ENCODE measurements around the gene PPP1R14C.

- TF ChIP-seq ZIK1 (CRISPR knock-in tag; IDR thresholded peaks at IDR 0.05; ENCODE audit: borderline replicate concordance, low read depth): no peak
- TF ChIP-seq KDM2A (CRISPR knock-in tag; IDR thresholded peaks at IDR 0.05; ENCODE audit: borderline replicate concordance, low read depth): no peak
- TF ChIP-seq SMARCE1 (IDR thresholded peaks at IDR 0.05; ENCODE audit: borderline replicate concordance): no peak
- no peak for TF ChIP-seq POLR2A (IDR thresholded peaks at IDR 0.05; ENCODE audit: insufficient read depth in 1 of 2, low read depth in 2 of 2, low read length in 2 of 2)
- TF ChIP-seq ZBTB8A (CRISPR knock-in tag; IDR thresholded peaks at IDR 0.05; ENCODE audit: borderline replicate concordance, low read depth): no peak
- no peak for TF ChIP-seq ATF7 (IDR thresholded peaks at IDR 0.05)
- no peak for TF ChIP-seq ATF7 (CRISPR knock-in tag; IDR thresholded peaks at IDR 0.05)
- TF ChIP-seq CTCF (CRISPR knock-in tag; IDR thresholded peaks at IDR 0.05): no peak
- TF ChIP-seq CCAR2 (optimal IDR thresholded peaks at IDR 0.05; ENCODE audit: low read depth, low read length): no peak
- no peak for TF ChIP-seq IKZF1 (IDR thresholded peaks at IDR 0.05)
- TF ChIP-seq RNF2 (conservative IDR thresholded peaks at IDR 0.05; ENCODE audit: low read depth): no peak
- TF ChIP-seq EZH2 (conservative IDR thresholded peaks at IDR 0.05; ENCODE audit: low read depth, low read length): no peak
Measured at GRCh38 chr6:150282806-150283205, 140.0 kb downstream of the PPP1R14C start.

All from HepG2 (cell line).